HepG2 (cell line): ENCODE results near the gene CATSPERD. TPM values are rescaled to one million over a fixed set of nuclear protein-coding genes. Genes with fewer than 3 reads are reported as not detected.
A peak's percentile ranks its signal among the peaks of the same experiment; 100 is the strongest.

Source experiments
- CEBPG ChIP-seq: IDR thresholded peaks from 2 replicates; pipeline ENCODE4 v1.6.1; 2016
- KDM5A ChIP-seq: fragments of 200-600 bp; sonication (generic); IDR thresholded peaks from 2 replicates; pipeline ENCODE4 v1.7.0; 2018; ENCODE audit warnings: antibody characterized with exemption, mild to moderate bottlenecking, low read length, borderline replicate concordance
- MAFG ChIP-seq: sonication (generic); formaldehyde crosslinking; IDR thresholded peaks from 2 replicates; pipeline ENCODE4 v1.5.1; 2020; ENCODE audit warnings: mild to moderate bottlenecking, missing genetic modification reagents
- MED8 ChIP-seq: sonication (generic); formaldehyde crosslinking; IDR thresholded peaks from 2 replicates; pipeline ENCODE4 v1.8.1; 2023; ENCODE audit warnings: mild to moderate bottlenecking, missing genetic modification reagents; ENCODE audit not compliant: insufficient replicate concordance
- MTERF4 ChIP-seq: sonication (generic); formaldehyde crosslinking; IDR thresholded peaks from 2 replicates; pipeline ENCODE4 v1.8.0; 2023; ENCODE audit warnings: mild to moderate bottlenecking, missing genetic modification reagents
- NONO ChIP-seq, 2 experiments: fragments of 450-650 bp in 1 of 2; sonication (generic) in 1 of 2; formaldehyde crosslinking in 1 of 2; IDR thresholded peaks in 1 of 2; conservative IDR thresholded peaks in 1 of 2; 2 replicates each; pipeline versions ENCODE4 v1.6.1 to v1.8.0; 2017 to 2022; ENCODE audit warnings: mild to moderate bottlenecking in 1 of 2, missing genetic modification reagents in 1 of 2, moderate library complexity in 1 of 2
- PREB ChIP-seq: sonication (generic); formaldehyde crosslinking; IDR thresholded peaks from 2 replicates; pipeline ENCODE4 v1.4.0; 2020; ENCODE audit warnings: missing genetic modification reagents
- REXO4 ChIP-seq: sonication (generic); formaldehyde crosslinking; IDR thresholded peaks from 2 replicates; pipeline ENCODE4 v1.8.0; 2022; ENCODE audit warnings: missing genetic modification reagents, mild to moderate bottlenecking, borderline replicate concordance
- RFX3 ChIP-seq: IDR thresholded peaks from 2 replicates; pipeline ENCODE4 v1.6.1; 2016; ENCODE audit warnings: missing biosample characterization, missing genetic modification reagents
- SRF ChIP-seq: IDR thresholded peaks from 2 replicates; pipeline ENCODE4 v1.6.1; 2011; ENCODE audit warnings: mild to moderate bottlenecking, low read depth, low read length, moderate library complexity
- ZSCAN29 ChIP-seq: sonication (generic); formaldehyde crosslinking; conservative IDR thresholded peaks from 2 replicates; pipeline ENCODE4 v1.4.0; 2020; ENCODE audit warnings: mild to moderate bottlenecking, missing genetic modification reagents
- polyA plus RNA-seq, 8 experiments: library from polyadenylated mRNA; depleted of rRNA in 3 of 8; stranded (reverse) in 7 of 8; unstranded in 1 of 8; fragments of >200 nt; fragmentation: Illumina TruSeq in 4 of 8; extraction: Trizol in 4 of 8; gene quantifications; 2 replicates each; pipeline versions ENCODE4 v1.2.1 to v1.2.3, GENCODE V29; 2011 to 2016; ENCODE audit warnings: low read depth in 4 of 8, missing spikeins in 1 of 8, mixed read lengths in 1 of 8; ENCODE audit not compliant: insufficient read depth in 1 of 8
- total RNA-seq, 5 experiments: library from RNA; depleted of rRNA; stranded (reverse); fragments of >200 nt; fragmentation: Illumina TruSeq; extraction: Trizol; gene quantifications; 2 replicates each; pipeline ENCODE4 v1.2.3, GENCODE V29; 2016; ENCODE audit warnings: low read depth in 1 of 5
- TF ChIP-seq, protein P1 (sequence below): sonication (generic); formaldehyde crosslinking; IDR thresholded peaks from 2 replicates; pipeline ENCODE4 v1.4.0; 2020; ENCODE audit warnings: missing genetic modification reagents
- TF ChIP-seq, protein P2 (sequence below): conservative IDR thresholded peaks from 2 replicates; pipeline ENCODE4 v1.6.1; 2018; ENCODE audit warnings: missing genetic modification reagents

CATSPERD gene
- total and polyA plus RNA-seq, 2 of the 13 experiments (the other 11 are each of a cell fraction or from before 2014, with no cell fraction given), result 0.04 TPM; not detected in 1

DNA sequence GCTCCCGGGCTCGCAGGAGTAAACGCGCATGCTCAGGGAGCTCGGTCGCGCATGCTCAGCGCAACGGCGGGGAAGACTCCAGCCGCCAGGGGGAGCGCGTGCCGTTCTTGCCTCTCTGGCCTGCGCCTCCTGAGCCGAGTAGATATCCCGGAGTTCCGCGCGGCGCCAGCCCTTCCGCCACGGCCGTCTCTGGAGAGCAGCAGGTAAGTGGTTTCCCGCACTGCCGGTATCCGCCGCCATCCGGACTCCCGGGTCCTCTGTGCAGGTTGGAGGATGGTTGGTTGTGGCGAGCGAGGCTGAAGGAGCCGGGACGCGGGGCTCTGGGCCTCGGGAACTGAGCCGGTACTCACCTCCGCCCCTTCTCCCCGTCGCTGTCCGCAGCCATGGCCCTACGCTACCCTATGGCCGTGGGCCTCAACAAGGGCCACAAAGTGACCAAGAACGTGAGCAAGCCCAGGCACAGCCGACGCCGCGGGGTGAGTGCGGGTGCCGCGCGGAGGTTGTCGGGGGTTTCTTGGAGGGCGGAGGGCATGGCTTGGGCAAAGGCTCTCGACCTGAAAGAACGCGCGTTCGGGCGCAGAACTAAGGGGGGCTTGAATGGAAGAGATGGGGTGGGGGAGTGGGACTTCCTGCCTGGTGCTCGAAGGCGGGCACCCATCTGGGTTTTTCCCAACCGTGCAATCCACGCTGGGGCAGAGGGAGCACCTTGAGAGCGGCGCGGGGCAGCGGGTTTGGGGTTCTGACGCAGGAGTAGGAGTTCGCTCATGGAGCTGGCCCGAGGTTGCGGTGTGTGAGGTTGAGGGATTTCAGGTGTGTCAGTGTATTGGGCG, 30.1 kb upstream of the CATSPERD start, which contains the start of gene RPL36 (continued):
- TF ChIP-seq PREB (CRISPR knock-in tag) (no peak; the same call in 1 of the 2 replicates), RFX3 (CRISPR knock-in tag) (no peak), REXO4 (CRISPR knock-in tag) (no peak), CEBPG (no peak), SRF (no peak), ZSCAN29 (CRISPR knock-in tag) (peak; percentile 79; the same call in 1 of the 2 replicates), MTERF4 (CRISPR knock-in tag) (peak; percentile 92), NONO (IDR thresholded peaks at IDR 0.05) (no peak), NONO (CRISPR knock-in tag; conservative IDR thresholded peaks at IDR 0.05) (peak; percentile 86), MAFG (no peak), KDM5A (peak; percentile 66; the same call in 1 of the 2 replicates), MED8 (CRISPR knock-in tag) (no peak)
- TF ChIP-seq, protein P1, sequence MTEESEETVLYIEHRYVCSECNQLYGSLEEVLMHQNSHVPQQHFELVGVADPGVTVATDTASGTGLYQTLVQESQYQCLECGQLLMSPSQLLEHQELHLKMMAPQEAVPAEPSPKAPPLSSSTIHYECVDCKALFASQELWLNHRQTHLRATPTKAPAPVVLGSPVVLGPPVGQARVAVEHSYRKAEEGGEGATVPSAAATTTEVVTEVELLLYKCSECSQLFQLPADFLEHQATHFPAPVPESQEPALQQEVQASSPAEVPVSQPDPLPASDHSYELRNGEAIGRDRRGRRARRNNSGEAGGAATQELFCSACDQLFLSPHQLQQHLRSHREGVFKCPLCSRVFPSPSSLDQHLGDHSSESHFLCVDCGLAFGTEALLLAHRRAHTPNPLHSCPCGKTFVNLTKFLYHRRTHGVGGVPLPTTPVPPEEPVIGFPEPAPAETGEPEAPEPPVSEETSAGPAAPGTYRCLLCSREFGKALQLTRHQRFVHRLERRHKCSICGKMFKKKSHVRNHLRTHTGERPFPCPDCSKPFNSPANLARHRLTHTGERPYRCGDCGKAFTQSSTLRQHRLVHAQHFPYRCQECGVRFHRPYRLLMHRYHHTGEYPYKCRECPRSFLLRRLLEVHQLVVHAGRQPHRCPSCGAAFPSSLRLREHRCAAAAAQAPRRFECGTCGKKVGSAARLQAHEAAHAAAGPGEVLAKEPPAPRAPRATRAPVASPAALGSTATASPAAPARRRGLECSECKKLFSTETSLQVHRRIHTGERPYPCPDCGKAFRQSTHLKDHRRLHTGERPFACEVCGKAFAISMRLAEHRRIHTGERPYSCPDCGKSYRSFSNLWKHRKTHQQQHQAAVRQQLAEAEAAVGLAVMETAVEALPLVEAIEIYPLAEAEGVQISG (CRISPR knock-in tag), result peak; percentile 100
- TF ChIP-seq, protein P2, sequence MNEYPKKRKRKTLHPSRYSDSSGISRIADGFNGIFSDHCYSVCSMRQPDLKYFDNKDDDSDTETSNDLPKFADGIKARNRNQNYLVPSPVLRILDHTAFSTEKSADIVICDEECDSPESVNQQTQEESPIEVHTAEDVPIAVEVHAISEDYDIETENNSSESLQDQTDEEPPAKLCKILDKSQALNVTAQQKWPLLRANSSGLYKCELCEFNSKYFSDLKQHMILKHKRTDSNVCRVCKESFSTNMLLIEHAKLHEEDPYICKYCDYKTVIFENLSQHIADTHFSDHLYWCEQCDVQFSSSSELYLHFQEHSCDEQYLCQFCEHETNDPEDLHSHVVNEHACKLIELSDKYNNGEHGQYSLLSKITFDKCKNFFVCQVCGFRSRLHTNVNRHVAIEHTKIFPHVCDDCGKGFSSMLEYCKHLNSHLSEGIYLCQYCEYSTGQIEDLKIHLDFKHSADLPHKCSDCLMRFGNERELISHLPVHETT, result no peak
